SK-N-MC (cell line): ENCODE measurements around the gene GLG1.

Experiments used
- EZH2 ChIP-seq: fragments of 200-600 bp; sonication (generic); IDR thresholded peaks from one replicate; pipeline ENCODE4 v1.6.1; 2017; ENCODE audit warnings: antibody characterized with exemption
- POLR2AphosphoS5 ChIP-seq: IDR thresholded peaks from 2 replicates; pipeline ENCODE4 v1.6.1; 2012; ENCODE audit warnings: mild to moderate bottlenecking, low read depth, low read length, borderline replicate concordance

DNA sequence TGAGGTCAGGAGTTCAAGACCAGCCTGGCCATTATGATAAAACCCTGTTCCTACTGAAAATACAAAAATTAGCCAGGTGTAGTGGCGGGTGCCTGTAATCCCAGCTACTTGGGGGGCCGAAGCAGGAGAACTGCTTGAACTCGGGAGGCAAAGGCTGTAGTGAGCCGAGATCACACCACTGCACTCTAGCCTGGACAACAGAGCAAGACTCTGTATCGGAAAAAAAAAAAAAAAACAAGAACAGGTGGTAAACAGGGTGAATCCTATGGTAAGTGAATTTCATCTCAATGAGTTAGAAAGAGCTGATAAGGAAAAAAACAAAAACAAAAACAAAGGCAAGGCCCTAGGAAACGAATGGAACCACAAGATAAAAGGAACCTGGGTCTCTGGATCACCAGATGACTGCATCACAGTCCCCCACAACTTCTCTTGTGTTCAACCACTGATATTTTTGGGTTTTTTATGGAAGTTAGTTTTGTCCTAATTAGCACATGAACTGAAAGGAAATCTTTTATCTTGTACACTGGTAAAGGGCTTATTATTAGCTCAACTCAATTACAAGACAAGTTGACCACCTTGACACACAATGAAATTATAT is 21.0 kb downstream of the GLG1 start:
- TF ChIP-seq POLR2AphosphoS5 (no peak), EZH2 (no peak)
